Measurements from ENCODE around the gene PFDN6. TPM values are rescaled to one million over a fixed set of nuclear protein-coding genes. Genes with fewer than 3 reads are reported as not detected.
"Not testable (repeated sequence)": the region's sequence is repeated elsewhere in the genome, so short reads cannot be mapped to it uniquely, and the experiment has no call there.

PFDN6 gene
- total RNA-seq, 1 donor from 2014 or later, result 47.8 TPM

- H3K9me3 ChIP-seq (replicated peaks), result no peaks in the 10 kb centered on the region
- H3K4me3 ChIP-seq, result no peak overlapping the region
- H3K36me3 ChIP-seq, result peaks cover 71% of the 10 kb centered on the region
- intact Hi-C loops (cut with micrococcal nuclease), result no loop called here
- H3K4me1 ChIP-seq, result peaks cover 45% of the 10 kb centered on the region
- no peak for DNase-seq
- peak; percentile 29 for TF ChIP-seq CTCF (IDR thresholded peaks at IDR 0.05; ENCODE audit: borderline replicate concordance)
- H3K27ac ChIP-seq (replicated peaks), result no peak overlapping the region
- no peaks in the 10 kb centered on the region for H3K27me3 ChIP-seq (ENCODE audit: low read depth)
Measured at GRCh38 chr6:33279971-33280511, 9.4 kb upstream of the PFDN6 start.

GRCh38 chr6:33280539-33280938, 8.9 kb upstream of the PFDN6 start:
- no peaks in the 10 kb centered on the region for H3K9me3 ChIP-seq (replicated peaks)
- H3K36me3 ChIP-seq, result peaks cover 71% of the 10 kb centered on the region
- H3K4me1 ChIP-seq, result peaks cover 40% of the 10 kb centered on the region
- intact Hi-C loops (cut with micrococcal nuclease), result no loop called here
- TF ChIP-seq CTCF (IDR thresholded peaks at IDR 0.05; ENCODE audit: borderline replicate concordance), result no peak
- H3K27ac ChIP-seq (replicated peaks), result no peak overlapping the region
- no peaks in the 10 kb centered on the region for H3K27me3 ChIP-seq (ENCODE audit: low read depth)
- no peak overlapping the region for H3K4me3 ChIP-seq
- no peak for DNase-seq

- H3K9me3 ChIP-seq (replicated peaks); intact Hi-C loops (cut with micrococcal nuclease); DNase-seq; H3K27ac ChIP-seq (replicated peaks); H3K27me3 ChIP-seq (ENCODE audit: low read depth); H3K4me3 ChIP-seq: not testable (repeated sequence)
- peaks cover 71% of the 10 kb centered on the region for H3K36me3 ChIP-seq
- H3K4me1 ChIP-seq, result peaks cover 26% of the 10 kb centered on the region
Measured at GRCh38 chr6:33285214-33285613, 4.2 kb upstream of the PFDN6 start.

- peaks cover 64% of the 10 kb centered on the region for H3K36me3 ChIP-seq
Measured at GRCh38 chr6:33286946-33287914, 2.2 kb upstream of the PFDN6 start.

GRCh38 chr6:33288141-33288920, 1.1 kb upstream of the PFDN6 start:
- intact Hi-C loops (cut with micrococcal nuclease), result no loop called here
- no peak for DNase-seq

More at GRCh38 chr6:33286946-33287914, 2.2 kb upstream of the PFDN6 start:
- no peaks in the 10 kb centered on the region for H3K27me3 ChIP-seq (ENCODE audit: low read depth)
- no peak for DNase-seq
- H3K4me3 ChIP-seq, result no peak overlapping the region
- H3K27ac ChIP-seq (replicated peaks), result no peak overlapping the region
- H3K4me1 ChIP-seq, result peaks cover 34% of the 10 kb centered on the region
- H3K9me3 ChIP-seq (replicated peaks), result no peaks in the 10 kb centered on the region
- no peak for TF ChIP-seq CTCF (IDR thresholded peaks at IDR 0.05; ENCODE audit: borderline replicate concordance)
- intact Hi-C loops (cut with micrococcal nuclease), result no loop called here

More at GRCh38 chr6:33288141-33288920, 1.1 kb upstream of the PFDN6 start:
- Histone ChIP-seq H3K4me1 (peaks cover 34% of the 10 kb centered on the region), H3K27me3 (ENCODE audit: low read depth) (no peaks in the 10 kb centered on the region), H3K27ac (replicated peaks) (peak overlapping the region; percentile 93), H3K9me3 (replicated peaks) (no peaks in the 10 kb centered on the region), H3K4me3 (peak overlapping the region; percentile 83), H3K36me3 (peaks cover 65% of the 10 kb centered on the region)
- no peak for TF ChIP-seq CTCF (IDR thresholded peaks at IDR 0.05; ENCODE audit: borderline replicate concordance)

Data from left ventricle myocardium inferior (tissue), 1 donor.